HepG2 (cell line): ENCODE results near the gene HSPB2. TPM values are rescaled to one million over a fixed set of nuclear protein-coding genes. Genes with fewer than 3 reads are reported as not detected.

ENCODE experiments used
- ARNT2 ChIP-seq: sonication (generic); formaldehyde crosslinking; IDR thresholded peaks from 2 replicates; pipeline ENCODE4 v1.8.0; 2022; ENCODE audit warnings: mild to moderate bottlenecking, low read depth, missing genetic modification reagents, moderate library complexity
- EP300 ChIP-seq, 3 experiments: sonication (generic) in 1 of 3; formaldehyde crosslinking in 1 of 3; IDR thresholded peaks; 2 replicates each; pipeline versions ENCODE4 v1.5.1 to v1.6.1; 2011 to 2020; ENCODE audit warnings: low read depth in 2 of 3, low read length in 2 of 3, borderline replicate concordance in 1 of 3, improper control_type of control experiment in 1 of 3, mild to moderate bottlenecking in 1 of 3, missing genetic modification reagents in 1 of 3, moderate library complexity in 1 of 3
- HCFC1 ChIP-seq: fragments of 150-350 bp; IDR thresholded peaks from 2 replicates; pipeline ENCODE4 v1.6.1; 2014; ENCODE audit warnings: low read depth, low read length
- THYN1 ChIP-seq: sonication (generic); formaldehyde crosslinking; IDR thresholded peaks from 2 replicates; pipeline ENCODE4 v1.8.1; 2023; ENCODE audit warnings: low read depth, mild to moderate bottlenecking, moderate library complexity, missing genetic modification reagents, borderline replicate concordance
- polyA plus RNA-seq, 8 experiments: library from polyadenylated mRNA; depleted of rRNA in 3 of 8; stranded (reverse) in 7 of 8; unstranded in 1 of 8; fragments of >200 nt; fragmentation: Illumina TruSeq in 4 of 8; extraction: Trizol in 4 of 8; gene quantifications; 2 replicates each; pipeline versions ENCODE4 v1.2.1 to v1.2.3, GENCODE V29; 2011 to 2016; ENCODE audit warnings: low read depth in 4 of 8, missing spikeins in 1 of 8, mixed read lengths in 1 of 8; ENCODE audit not compliant: insufficient read depth in 1 of 8
- total RNA-seq, 5 experiments: library from RNA; depleted of rRNA; stranded (reverse); fragments of >200 nt; fragmentation: Illumina TruSeq; extraction: Trizol; gene quantifications; 2 replicates each; pipeline ENCODE4 v1.2.3, GENCODE V29; 2016; ENCODE audit warnings: low read depth in 1 of 5
- TF ChIP-seq, protein P1 (sequence below): sonication (generic); formaldehyde crosslinking; conservative IDR thresholded peaks from 2 replicates; pipeline ENCODE4 v1.4.0; 2020; ENCODE audit warnings: missing genetic modification reagents
- TF ChIP-seq, protein P2 (sequence below): sonication (generic); formaldehyde crosslinking; conservative IDR thresholded peaks from 2 replicates; pipeline ENCODE4 v1.8.1; 2023; ENCODE audit warnings: missing genetic modification reagents
- TF ChIP-seq, protein P3 (sequence below), 2 experiments: sonication (generic) in 1 of 2; formaldehyde crosslinking in 1 of 2; IDR thresholded peaks; 2 replicates each; pipeline versions ENCODE4 v1.6.1 to v1.9.0; 2014 to 2022; ENCODE audit warnings: antibody characterized with exemption in 1 of 2, borderline replicate concordance in 1 of 2, inconsistent platforms in 1 of 2, low read depth in 1 of 2, missing genetic modification reagents in 1 of 2
- TF ChIP-seq, protein P4 (sequence below): IDR thresholded peaks from 2 replicates; pipeline ENCODE4 v1.6.1; 2016

The HSPB2 gene
- total and polyA plus RNA-seq, 2 of the 13 experiments (the other 11 are each of a cell fraction or from before 2014, with no cell fraction given), result 0.04 TPM; not detected in 1

DNA sequence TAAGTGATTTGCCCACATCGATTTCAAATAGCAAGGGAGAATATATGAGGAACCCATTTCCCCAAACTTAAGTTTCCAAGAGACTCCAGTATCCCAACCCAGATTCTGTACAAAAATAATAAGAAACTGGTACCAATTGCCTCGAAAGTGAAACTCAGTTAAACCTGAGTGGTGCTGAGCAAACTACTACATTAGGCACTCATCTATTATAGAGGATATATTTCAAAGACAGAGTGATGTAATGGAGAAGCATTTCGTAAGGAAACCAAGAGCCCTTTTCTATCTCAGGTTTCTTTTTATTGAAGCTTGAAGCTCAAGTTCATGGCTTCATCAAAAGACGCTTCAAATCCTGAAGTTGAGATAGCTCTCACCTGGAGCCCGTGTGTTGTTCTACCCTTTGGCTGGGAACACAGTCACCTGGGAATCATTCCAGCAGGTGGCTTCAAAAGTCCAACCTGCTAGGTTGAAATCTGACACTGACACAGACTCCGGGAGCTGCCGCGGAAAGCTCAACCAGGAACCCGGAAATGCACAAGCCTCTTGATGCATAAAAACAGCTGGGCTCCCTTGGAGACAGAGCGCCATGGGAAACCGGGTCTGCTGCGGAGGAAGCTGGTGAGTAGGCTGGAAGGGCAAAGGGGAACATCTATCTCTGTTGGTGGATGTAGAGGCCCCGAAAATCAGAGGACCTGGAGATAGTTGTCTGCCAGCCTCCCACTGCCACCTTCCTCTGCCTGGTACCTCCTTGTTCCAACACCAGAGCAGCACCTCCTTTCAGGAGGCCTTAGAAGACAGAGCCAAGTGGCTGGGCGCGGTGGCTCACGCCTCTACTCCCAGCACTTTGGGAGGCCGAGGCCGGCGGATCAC, 6.1 kb downstream of the HSPB2 start, which contains the start of gene C11orf52 (continued):
- TF ChIP-seq, protein P1, sequence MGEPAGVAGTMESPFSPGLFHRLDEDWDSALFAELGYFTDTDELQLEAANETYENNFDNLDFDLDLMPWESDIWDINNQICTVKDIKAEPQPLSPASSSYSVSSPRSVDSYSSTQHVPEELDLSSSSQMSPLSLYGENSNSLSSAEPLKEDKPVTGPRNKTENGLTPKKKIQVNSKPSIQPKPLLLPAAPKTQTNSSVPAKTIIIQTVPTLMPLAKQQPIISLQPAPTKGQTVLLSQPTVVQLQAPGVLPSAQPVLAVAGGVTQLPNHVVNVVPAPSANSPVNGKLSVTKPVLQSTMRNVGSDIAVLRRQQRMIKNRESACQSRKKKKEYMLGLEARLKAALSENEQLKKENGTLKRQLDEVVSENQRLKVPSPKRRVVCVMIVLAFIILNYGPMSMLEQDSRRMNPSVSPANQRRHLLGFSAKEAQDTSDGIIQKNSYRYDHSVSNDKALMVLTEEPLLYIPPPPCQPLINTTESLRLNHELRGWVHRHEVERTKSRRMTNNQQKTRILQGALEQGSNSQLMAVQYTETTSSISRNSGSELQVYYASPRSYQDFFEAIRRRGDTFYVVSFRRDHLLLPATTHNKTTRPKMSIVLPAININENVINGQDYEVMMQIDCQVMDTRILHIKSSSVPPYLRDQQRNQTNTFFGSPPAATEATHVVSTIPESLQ, result no peak
- TF ChIP-seq ARNT2 (CRISPR knock-in tag) (0 out of 2 replicates have a peak, but pooled peaks have one; percentile 36), EP300 (IDR thresholded peaks at IDR 0.05; ENCODE audit: low read depth in 2 of 2, low read length in 2 of 2) (peak in 1 of 2 experiments; percentile 25; a peak in 2 of 4 replicates), EP300 (CRISPR knock-in tag; IDR thresholded peaks at IDR 0.05; ENCODE audit: borderline replicate concordance) (no peak), THYN1 (no peak), HCFC1 (no peak)
- TF ChIP-seq, protein P2, sequence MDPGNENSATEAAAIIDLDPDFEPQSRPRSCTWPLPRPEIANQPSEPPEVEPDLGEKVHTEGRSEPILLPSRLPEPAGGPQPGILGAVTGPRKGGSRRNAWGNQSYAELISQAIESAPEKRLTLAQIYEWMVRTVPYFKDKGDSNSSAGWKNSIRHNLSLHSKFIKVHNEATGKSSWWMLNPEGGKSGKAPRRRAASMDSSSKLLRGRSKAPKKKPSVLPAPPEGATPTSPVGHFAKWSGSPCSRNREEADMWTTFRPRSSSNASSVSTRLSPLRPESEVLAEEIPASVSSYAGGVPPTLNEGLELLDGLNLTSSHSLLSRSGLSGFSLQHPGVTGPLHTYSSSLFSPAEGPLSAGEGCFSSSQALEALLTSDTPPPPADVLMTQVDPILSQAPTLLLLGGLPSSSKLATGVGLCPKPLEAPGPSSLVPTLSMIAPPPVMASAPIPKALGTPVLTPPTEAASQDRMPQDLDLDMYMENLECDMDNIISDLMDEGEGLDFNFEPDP (CRISPR knock-in tag), result peak; percentile 94; the same call in 1 of the 2 replicates
- TF ChIP-seq, protein P3, sequence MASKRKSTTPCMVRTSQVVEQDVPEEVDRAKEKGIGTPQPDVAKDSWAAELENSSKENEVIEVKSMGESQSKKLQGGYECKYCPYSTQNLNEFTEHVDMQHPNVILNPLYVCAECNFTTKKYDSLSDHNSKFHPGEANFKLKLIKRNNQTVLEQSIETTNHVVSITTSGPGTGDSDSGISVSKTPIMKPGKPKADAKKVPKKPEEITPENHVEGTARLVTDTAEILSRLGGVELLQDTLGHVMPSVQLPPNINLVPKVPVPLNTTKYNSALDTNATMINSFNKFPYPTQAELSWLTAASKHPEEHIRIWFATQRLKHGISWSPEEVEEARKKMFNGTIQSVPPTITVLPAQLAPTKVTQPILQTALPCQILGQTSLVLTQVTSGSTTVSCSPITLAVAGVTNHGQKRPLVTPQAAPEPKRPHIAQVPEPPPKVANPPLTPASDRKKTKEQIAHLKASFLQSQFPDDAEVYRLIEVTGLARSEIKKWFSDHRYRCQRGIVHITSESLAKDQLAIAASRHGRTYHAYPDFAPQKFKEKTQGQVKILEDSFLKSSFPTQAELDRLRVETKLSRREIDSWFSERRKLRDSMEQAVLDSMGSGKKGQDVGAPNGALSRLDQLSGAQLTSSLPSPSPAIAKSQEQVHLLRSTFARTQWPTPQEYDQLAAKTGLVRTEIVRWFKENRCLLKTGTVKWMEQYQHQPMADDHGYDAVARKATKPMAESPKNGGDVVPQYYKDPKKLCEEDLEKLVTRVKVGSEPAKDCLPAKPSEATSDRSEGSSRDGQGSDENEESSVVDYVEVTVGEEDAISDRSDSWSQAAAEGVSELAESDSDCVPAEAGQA (IDR thresholded peaks at IDR 0.05; ENCODE audit: low read depth), result no peak
- TF ChIP-seq, protein P3 (CRISPR knock-in tag; IDR thresholded peaks at IDR 0.05; ENCODE audit: borderline replicate concordance), result no peak
- TF ChIP-seq, protein P4, sequence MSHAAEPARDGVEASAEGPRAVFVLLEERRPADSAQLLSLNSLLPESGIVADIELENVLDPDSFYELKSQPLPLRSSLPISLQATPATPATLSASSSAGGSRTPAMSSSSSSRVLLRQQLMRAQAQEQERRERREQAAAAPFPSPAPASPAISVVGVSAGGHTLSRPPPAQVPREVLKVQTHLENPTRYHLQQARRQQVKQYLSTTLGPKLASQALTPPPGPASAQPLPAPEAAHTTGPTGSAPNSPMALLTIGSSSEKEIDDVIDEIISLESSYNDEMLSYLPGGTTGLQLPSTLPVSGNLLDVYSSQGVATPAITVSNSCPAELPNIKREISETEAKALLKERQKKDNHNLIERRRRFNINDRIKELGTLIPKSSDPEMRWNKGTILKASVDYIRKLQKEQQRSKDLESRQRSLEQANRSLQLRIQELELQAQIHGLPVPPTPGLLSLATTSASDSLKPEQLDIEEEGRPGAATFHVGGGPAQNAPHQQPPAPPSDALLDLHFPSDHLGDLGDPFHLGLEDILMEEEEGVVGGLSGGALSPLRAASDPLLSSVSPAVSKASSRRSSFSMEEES, result no peak
